DND-41 (cell line): ENCODE data around the gene MUC16.

Experiments
- ATAC-seq: fragments of 200-7000 bp; cut with Tn5 transposase; 3 replicates; pipeline ENCODE4 v1.9.1; 2021; ENCODE audit warnings: low read depth; ENCODE audit not compliant: insufficient read depth
- DNase-seq: peaks from one replicate; pipeline ENCODE4 v3.0.0-alpha.2; 2020
- H2AFZ ChIP-seq: 2 replicates; pipeline ENCODE4 v1.6.0; 2012; ENCODE audit warnings: low read depth, low read length
- H3K27ac ChIP-seq: 2 replicates; pipeline ENCODE4 v1.5.1; 2012; ENCODE audit warnings: low read length, inconsistent platforms
- H3K27me3 ChIP-seq: fragments of 200-600 bp; sonication (generic); 2 replicates; pipeline ENCODE4 v1.6.0; 2012; ENCODE audit warnings: low read length, mild to moderate bottlenecking, inconsistent platforms; ENCODE audit not compliant: insufficient read depth, poor library complexity
- H3K36me3 ChIP-seq: 2 replicates; pipeline ENCODE4 v1.5.1; 2012; ENCODE audit warnings: low read length, inconsistent platforms; ENCODE audit not compliant: insufficient read depth
- H3K4me1 ChIP-seq: 2 replicates; pipeline ENCODE4 v1.5.1; 2012; ENCODE audit warnings: mild to moderate bottlenecking, low read length; ENCODE audit not compliant: insufficient read depth
- H3K4me2 ChIP-seq: 2 replicates; pipeline ENCODE4 v1.6.0; 2012; ENCODE audit warnings: mild to moderate bottlenecking, moderate library complexity, low read length, inconsistent platforms; ENCODE audit not compliant: insufficient read depth
- H3K4me3 ChIP-seq, 2 experiments: fragments of 200-600 bp in 1 of 2; shearing (Covaris generic) in 1 of 2; 2 replicates each; pipeline ENCODE4 v1.5.1; 2012 to 2016; ENCODE audit warnings: inconsistent platforms in 2 of 2, low read length in 2 of 2, mild to moderate bottlenecking in 2 of 2, low read depth in 1 of 2, moderate library complexity in 1 of 2
- H3K79me2 ChIP-seq: 2 replicates; pipeline ENCODE4 v1.6.0; 2012; ENCODE audit warnings: low read length, inconsistent platforms; ENCODE audit not compliant: insufficient read depth
- H3K9ac ChIP-seq: 2 replicates; pipeline ENCODE4 v1.6.0; 2012; ENCODE audit warnings: low read depth, mild to moderate bottlenecking, inconsistent platforms, low read length, moderate library complexity
- H3K9me3 ChIP-seq: 2 replicates; pipeline ENCODE4 v1.5.1; 2012; ENCODE audit warnings: low read length, moderate library complexity, mild to moderate bottlenecking, inconsistent platforms; ENCODE audit not compliant: insufficient read depth, severe bottlenecking
- H4K20me1 ChIP-seq: 2 replicates; pipeline ENCODE4 v1.6.0; 2012; ENCODE audit warnings: low read length; ENCODE audit not compliant: insufficient read depth
- CTCF ChIP-seq: IDR thresholded peaks from 2 replicates; pipeline ENCODE4 v1.5.1; 2012; ENCODE audit warnings: borderline replicate concordance, low read length, moderate library complexity, mild to moderate bottlenecking; ENCODE audit not compliant: poor library complexity, severe bottlenecking; ENCODE audit errors: extremely low read depth
- EZH2 ChIP-seq: IDR thresholded peaks from 3 replicates; pipeline ENCODE4 v1.6.1; 2012; ENCODE audit warnings: borderline replicate concordance, low read depth, mild to moderate bottlenecking, moderate library complexity, low read length, inconsistent platforms; ENCODE audit not compliant: severe bottlenecking

Gene MUC16

GRCh38 chr19:9008667-9009066 lies 1.5 kb downstream of the MUC16 start:
- DNase-seq (no peak), ATAC-seq (no peak)
- H3K79me2 ChIP-seq: no peaks in the 10 kb centered on the region
- no peak overlapping the region for H3K27ac ChIP-seq
- H3K9ac ChIP-seq: no peak overlapping the region
- H4K20me1 ChIP-seq: no peaks in the 10 kb centered on the region; the same call in 1 of the 2 replicates
- H3K4me1 ChIP-seq: no peaks in the 10 kb centered on the region
- H3K4me3 ChIP-seq: no peak overlapping the region
- no peak overlapping the region for H2AFZ ChIP-seq
- H3K27me3 ChIP-seq: no peaks in the 10 kb centered on the region
- no peak overlapping the region for H3K4me2 ChIP-seq
- TF ChIP-seq CTCF (no peak), EZH2 (no peak)
- H3K36me3 ChIP-seq: no peaks in the 10 kb centered on the region
- H3K9me3 ChIP-seq: no peaks in the 10 kb centered on the region

- no peak overlapping the region for H3K9ac ChIP-seq
- H3K27ac ChIP-seq: no peak overlapping the region
- no peak for ATAC-seq
- no peak for DNase-seq
- H2AFZ ChIP-seq: no peak overlapping the region
- H3K36me3 ChIP-seq: no peaks in the 10 kb centered on the region
- no peaks in the 10 kb centered on the region for H3K9me3 ChIP-seq
- H4K20me1 ChIP-seq: no peaks in the 10 kb centered on the region
- TF ChIP-seq CTCF (no peak), EZH2 (no peak)
- H3K27me3 ChIP-seq: no peaks in the 10 kb centered on the region
- no peaks in the 10 kb centered on the region for H3K79me2 ChIP-seq
- H3K4me2 ChIP-seq: no peak overlapping the region
- no peaks in the 10 kb centered on the region for H3K4me1 ChIP-seq
- no peak overlapping the region for H3K4me3 ChIP-seq
Observed at GRCh38 chr19:9000933-9001332, 9.3 kb downstream of the MUC16 start.

GRCh38 chr19:8988204-8988603 lies 22.0 kb downstream of the MUC16 start:
- Histone ChIP-seq H3K27ac (no peak overlapping the region), H3K4me2 (no peak overlapping the region), H4K20me1 (no peaks in the 10 kb centered on the region), H2AFZ (no peak overlapping the region), H3K4me3 (no peak overlapping the region), H3K36me3 (no peaks in the 10 kb centered on the region), H3K27me3 (peaks cover 4% of the 10 kb centered on the region), H3K9me3 (no peaks in the 10 kb centered on the region), H3K4me1 (no peaks in the 10 kb centered on the region), H3K9ac (no peak overlapping the region), H3K79me2 (no peaks in the 10 kb centered on the region)
- no peak for ATAC-seq
- no peak for TF ChIP-seq EZH2
- TF ChIP-seq CTCF: peak; percentile 54
- peak; percentile 34 for DNase-seq

- Histone ChIP-seq H3K9me3 (no peaks in the 10 kb centered on the region), H3K27me3 (peaks cover 4% of the 10 kb centered on the region), H2AFZ (no peak overlapping the region), H3K4me2 (no peak overlapping the region), H3K4me3 (no peak overlapping the region), H3K27ac (no peak overlapping the region), H3K36me3 (no peaks in the 10 kb centered on the region), H4K20me1 (no peaks in the 10 kb centered on the region), H3K4me1 (no peaks in the 10 kb centered on the region), H3K79me2 (no peaks in the 10 kb centered on the region), H3K9ac (no peak overlapping the region)
- DNase-seq (no peak), ATAC-seq (no peak)
- TF ChIP-seq CTCF (no peak), EZH2 (no peak)
Observed at GRCh38 chr19:8986296-8986695, 23.9 kb downstream of the MUC16 start.
